ENCODE measurements around the gene LRRFIP1. TPM values are rescaled to one million over a fixed set of nuclear protein-coding genes. Genes with fewer than 3 reads are reported as not detected.

LRRFIP1 gene
- total and polyA plus RNA-seq, 2 of the 13 experiments (the other 11 are each of a cell fraction or from before 2014, with no cell fraction given): 15.9 to 40.5 TPM

- TF ChIP-seq, protein P1, sequence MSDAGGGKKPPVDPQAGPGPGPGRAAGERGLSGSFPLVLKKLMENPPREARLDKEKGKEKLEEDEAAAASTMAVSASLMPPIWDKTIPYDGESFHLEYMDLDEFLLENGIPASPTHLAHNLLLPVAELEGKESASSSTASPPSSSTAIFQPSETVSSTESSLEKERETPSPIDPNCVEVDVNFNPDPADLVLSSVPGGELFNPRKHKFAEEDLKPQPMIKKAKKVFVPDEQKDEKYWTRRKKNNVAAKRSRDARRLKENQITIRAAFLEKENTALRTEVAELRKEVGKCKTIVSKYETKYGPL (CRISPR knock-in tag; IDR thresholded peaks at IDR 0.05): no peak
- no peak for TF ChIP-seq MAFK (conservative IDR thresholded peaks at IDR 0.05 in 1 of 2, IDR thresholded peaks at IDR 0.05 in 1 of 2; ENCODE audit: low read length in 2 of 2)
- TF ChIP-seq ZNF543 (CRISPR knock-in tag; IDR thresholded peaks at IDR 0.05): no peak
- no peak for TF ChIP-seq TBX2 (CRISPR knock-in tag; IDR thresholded peaks at IDR 0.05; ENCODE audit: borderline replicate concordance)
Measured at GRCh38 chr2:237786936-237787335, 159.5 kb downstream of the LRRFIP1 start (continued).

DNA sequence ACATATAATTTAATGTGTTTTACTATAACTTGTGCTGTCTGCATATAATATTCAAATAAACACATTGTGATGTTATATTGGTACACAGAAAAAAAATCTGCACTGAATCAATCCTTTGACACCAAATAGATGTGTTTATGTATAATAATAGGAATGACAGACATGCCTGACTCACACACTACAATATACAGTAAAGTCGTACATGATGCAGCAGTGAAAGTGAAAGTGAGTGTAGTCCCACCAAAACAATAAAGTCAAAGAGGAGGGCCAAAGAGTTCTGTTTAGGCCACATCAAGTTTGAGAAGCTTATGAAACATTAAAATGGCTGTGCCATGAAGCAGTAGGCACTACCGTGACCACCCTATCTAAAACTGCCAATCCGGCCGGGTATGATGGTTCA lies 163.0 kb downstream of the LRRFIP1 start:
- Histone ChIP-seq H3K9me3 (ENCODE audit: low read length) (0 out of 2 replicates have a peak, but pooled peaks cover 5% of the 10 kb centered on the region), H3K27me3 (ENCODE audit: control insufficient read depth in 1 of 2, insufficient read depth in 2 of 2, low read length in 2 of 2) (no peaks in the 10 kb centered on the region), H3K4me3 (replicated peaks in 1 of 3; ENCODE audit: insufficient read depth in 1 of 3, low read depth in 2 of 3, low read length in 3 of 3) (no peak overlapping the region), H4K20me1 (ENCODE audit: insufficient read depth, low read length) (no peaks in the 10 kb centered on the region), H3K4me2 (ENCODE audit: low read depth, low read length) (no peak overlapping the region), H3K9ac (ENCODE audit: insufficient read depth, low read depth, low read length) (no peak overlapping the region), H3K4me1 (ENCODE audit: insufficient read depth, low read length) (peaks cover 13% of the 10 kb centered on the region), H3K79me2 (ENCODE audit: insufficient read depth, low read length) (no peaks in the 10 kb centered on the region), H3K36me3 (replicated peaks in 1 of 2; ENCODE audit: control insufficient read depth in 1 of 2, insufficient read depth in 2 of 2, low read length in 2 of 2) (no peaks in the 10 kb centered on the region), H2AFZ (ENCODE audit: low read length) (no peak overlapping the region), H3K27ac (ENCODE audit: extremely low read length, insufficient read depth, low read length) (no peak overlapping the region)
- ATAC-seq: no peak
- WGBS (ENCODE audit: low lambda C conversion rate): 83% methylated on average over 4 of the region's 4 CpGs
- DNase-seq (ENCODE audit: low spot score): no peak
- FAIRE-seq: no peak
- CTCF ChIA-PET (ENCODE audit: low intra/inter-chr PET ratio, low total read pairs): no interaction called here
- POLR2A ChIA-PET: no interaction called here
- TF ChIP-seq HDAC6 (IDR thresholded peaks at IDR 0.05; ENCODE audit: low read depth, low read length): no peak
- TF ChIP-seq, protein P2, sequence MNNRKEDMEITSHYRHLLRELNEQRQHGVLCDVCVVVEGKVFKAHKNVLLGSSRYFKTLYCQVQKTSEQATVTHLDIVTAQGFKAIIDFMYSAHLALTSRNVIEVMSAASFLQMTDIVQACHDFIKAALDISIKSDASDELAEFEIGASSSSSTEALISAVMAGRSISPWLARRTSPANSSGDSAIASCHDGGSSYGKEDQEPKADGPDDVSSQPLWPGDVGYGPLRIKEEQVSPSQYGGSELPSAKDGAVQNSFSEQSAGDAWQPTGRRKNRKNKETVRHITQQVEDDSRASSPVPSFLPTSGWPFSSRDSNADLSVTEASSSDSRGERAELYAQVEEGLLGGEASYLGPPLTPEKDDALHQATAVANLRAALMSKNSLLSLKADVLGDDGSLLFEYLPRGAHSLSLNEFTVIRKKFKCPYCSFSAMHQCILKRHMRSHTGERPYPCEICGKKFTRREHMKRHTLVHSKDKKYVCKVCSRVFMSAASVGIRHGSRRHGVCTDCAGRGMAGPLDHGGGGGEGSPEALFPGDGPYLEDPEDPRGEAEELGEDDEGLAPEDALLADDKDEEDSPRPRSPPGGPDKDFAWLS (CRISPR knock-in tag; IDR thresholded peaks at IDR 0.05; ENCODE audit: borderline replicate concordance): no peak
- no peak for TF ChIP-seq E2F5 (CRISPR knock-in tag; conservative IDR thresholded peaks at IDR 0.05)
- TF ChIP-seq YEATS2 (CRISPR knock-in tag; IDR thresholded peaks at IDR 0.05; ENCODE audit: borderline replicate concordance): no peak
- TF ChIP-seq, protein P3, sequence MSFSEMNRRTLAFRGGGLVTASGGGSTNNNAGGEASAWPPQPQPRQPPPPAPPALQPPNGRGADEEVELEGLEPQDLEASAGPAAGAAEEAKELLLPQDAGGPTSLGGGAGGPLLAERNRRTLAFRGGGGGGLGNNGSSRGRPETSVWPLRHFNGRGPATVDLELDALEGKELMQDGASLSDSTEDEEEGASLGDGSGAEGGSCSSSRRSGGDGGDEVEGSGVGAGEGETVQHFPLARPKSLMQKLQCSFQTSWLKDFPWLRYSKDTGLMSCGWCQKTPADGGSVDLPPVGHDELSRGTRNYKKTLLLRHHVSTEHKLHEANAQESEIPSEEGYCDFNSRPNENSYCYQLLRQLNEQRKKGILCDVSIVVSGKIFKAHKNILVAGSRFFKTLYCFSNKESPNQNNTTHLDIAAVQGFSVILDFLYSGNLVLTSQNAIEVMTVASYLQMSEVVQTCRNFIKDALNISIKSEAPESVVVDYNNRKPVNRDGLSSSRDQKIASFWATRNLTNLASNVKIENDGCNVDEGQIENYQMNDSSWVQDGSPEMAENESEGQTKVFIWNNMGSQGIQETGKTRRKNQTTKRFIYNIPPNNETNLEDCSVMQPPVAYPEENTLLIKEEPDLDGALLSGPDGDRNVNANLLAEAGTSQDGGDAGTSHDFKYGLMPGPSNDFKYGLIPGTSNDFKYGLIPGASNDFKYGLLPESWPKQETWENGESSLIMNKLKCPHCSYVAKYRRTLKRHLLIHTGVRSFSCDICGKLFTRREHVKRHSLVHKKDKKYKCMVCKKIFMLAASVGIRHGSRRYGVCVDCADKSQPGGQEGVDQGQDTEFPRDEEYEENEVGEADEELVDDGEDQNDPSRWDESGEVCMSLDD (CRISPR knock-in tag; IDR thresholded peaks at IDR 0.05; ENCODE audit: borderline replicate concordance): no peak
- no peak for TF ChIP-seq TGIF2 (CRISPR knock-in tag; IDR thresholded peaks at IDR 0.05)
- no peak for TF ChIP-seq ZNF678 (CRISPR knock-in tag; IDR thresholded peaks at IDR 0.05)
- no peak for TF ChIP-seq ZNF709 (CRISPR knock-in tag; IDR thresholded peaks at IDR 0.05)
- BruUV-seq (replicated peaks): no TSS peak
- intact Hi-C loops (cut with micrococcal nuclease; ENCODE audit: unreplicated experiment): no loop called here
- in situ Hi-C loops (cut with HindIII; ENCODE audit: extremely low pct_ligation_motif_present, low pct_unique_long_range_greater_than_20kb): no loop called here

All from HepG2 (cell line).